SU-DHL-6 (cell line): Measurements from ENCODE around the gene RPS16.

ENCODE experiments used
- H2AFZ ChIP-seq: fragments of 200-600 bp; sonication (generic); 2 replicates; pipeline ENCODE4 v1.6.1; 2014; ENCODE audit warnings: low read depth, mild to moderate bottlenecking, moderate library complexity, mixed read lengths, antibody characterized with exemption, low read length; ENCODE audit not compliant: severe bottlenecking
- H3F3A ChIP-seq: fragments of 200-600 bp; shearing (Covaris generic); 2 replicates; pipeline ENCODE4 v1.6.0; 2016; ENCODE audit warnings: antibody characterized with exemption, mild to moderate bottlenecking; ENCODE audit not compliant: insufficient read depth
- H3K27ac ChIP-seq: fragments of 200-600 bp; sonication (generic); 2 replicates; pipeline ENCODE4 v1.5.1; 2016; ENCODE audit warnings: low read depth, mild to moderate bottlenecking, low read length, moderate library complexity, mixed read lengths
- H3K27me3 ChIP-seq: fragments of 200-600 bp; sonication (generic), shearing (Covaris generic); 2 replicates; pipeline ENCODE4 v1.6.0; 2014; ENCODE audit warnings: mild to moderate bottlenecking, low read length
- H3K36me3 ChIP-seq: fragments of 200-600 bp; sonication (generic); 2 replicates; pipeline ENCODE4 v1.6.1; 2014; ENCODE audit warnings: mild to moderate bottlenecking, low read length, mixed read lengths
- H3K4me2 ChIP-seq: fragments of 300-600, 200-600 bp; shearing (Covaris generic), sonication (generic); 2 replicates; pipeline ENCODE4 v1.6.0; 2014; ENCODE audit warnings: low read length, low read depth, mild to moderate bottlenecking; ENCODE audit not compliant: poor library complexity, severe bottlenecking
- H3K4me3 ChIP-seq: fragments of 200-600 bp; sonication (generic); 2 replicates; pipeline ENCODE4 v1.5.1; 2014; ENCODE audit warnings: antibody characterized with exemption, low read length, mild to moderate bottlenecking, mixed read lengths; ENCODE audit not compliant: insufficient read depth, poor library complexity, severe bottlenecking
- H3K79me2 ChIP-seq: fragments of 200-600 bp; sonication (generic); 2 replicates; pipeline ENCODE4 v1.6.1; 2014; ENCODE audit warnings: mild to moderate bottlenecking, low read length, moderate library complexity; ENCODE audit not compliant: insufficient read depth
- H3K9ac ChIP-seq: fragments of 200-600 bp; sonication (generic); 2 replicates; pipeline ENCODE4 v1.7.0; 2014; ENCODE audit warnings: mild to moderate bottlenecking, low read length
- H3K9me2 ChIP-seq: fragments of 200-600 bp; sonication (generic); replicated peaks from 2 replicates; pipeline ENCODE4 v1.6.1; 2014; ENCODE audit warnings: low read length; ENCODE audit not compliant: insufficient read depth
- H3K9me3 ChIP-seq: fragments of 200-600 bp; sonication (generic); 2 replicates; pipeline ENCODE4 v1.6.1; 2014; ENCODE audit warnings: low read length, mixed read lengths; ENCODE audit not compliant: insufficient read depth
- H4K20me1 ChIP-seq: fragments of 200-600 bp; sonication (generic); 2 replicates; pipeline ENCODE4 v1.6.1; 2014; ENCODE audit warnings: low read depth, mild to moderate bottlenecking, antibody characterized with exemption, low read length, moderate library complexity, mixed read lengths
- EZH2phosphoT487 ChIP-seq: fragments of 200-600 bp; sonication (generic), shearing (Covaris generic); conservative IDR thresholded peaks from 2 replicates; pipeline ENCODE4 v1.6.1; 2018; ENCODE audit warnings: mild to moderate bottlenecking, antibody characterized with exemption, low read length, moderate library complexity, mixed read lengths
- TF ChIP-seq, protein P1 (sequence below): fragments of 200-600 bp; sonication (generic); IDR thresholded peaks from one replicate; pipeline ENCODE4 v1.5.1; 2017; ENCODE audit warnings: antibody characterized with exemption, mild to moderate bottlenecking, low read length, moderate library complexity; ENCODE audit not compliant: insufficient read depth, poor library complexity, severe bottlenecking

Gene RPS16

DNA sequence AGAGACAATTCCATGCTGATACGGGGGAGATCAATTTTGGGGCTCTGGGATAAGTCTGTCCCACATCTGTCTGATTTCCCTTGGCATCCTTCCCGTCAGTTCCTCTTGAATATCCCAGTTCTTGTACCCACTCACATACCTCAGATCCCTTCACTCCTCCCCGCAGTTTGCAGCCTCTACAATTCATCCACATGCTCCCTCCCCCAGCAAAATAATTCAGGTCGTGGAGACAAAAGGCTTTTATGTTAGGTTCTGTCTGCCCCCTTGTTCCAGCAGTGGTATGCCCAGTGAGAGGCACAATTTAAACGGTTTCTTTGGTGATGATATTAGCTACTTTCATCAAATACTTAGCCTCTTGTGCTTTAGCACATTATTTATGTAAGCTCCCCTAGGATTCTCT is 9.6 kb downstream of the RPS16 start:
- H3K4me2 ChIP-seq = no peak overlapping the region
- H3K9me3 ChIP-seq = no peaks in the 10 kb centered on the region
- H3K36me3 ChIP-seq = no peaks in the 10 kb centered on the region
- H3K9me2 ChIP-seq = no peaks in the 10 kb centered on the region
- peaks cover 24% of the 10 kb centered on the region for H3F3A ChIP-seq
- no peaks in the 10 kb centered on the region for H4K20me1 ChIP-seq
- H3K27ac ChIP-seq = no peak overlapping the region
- H2AFZ ChIP-seq = no peak overlapping the region
- no peak for TF ChIP-seq EZH2phosphoT487
- TF ChIP-seq, protein P1, sequence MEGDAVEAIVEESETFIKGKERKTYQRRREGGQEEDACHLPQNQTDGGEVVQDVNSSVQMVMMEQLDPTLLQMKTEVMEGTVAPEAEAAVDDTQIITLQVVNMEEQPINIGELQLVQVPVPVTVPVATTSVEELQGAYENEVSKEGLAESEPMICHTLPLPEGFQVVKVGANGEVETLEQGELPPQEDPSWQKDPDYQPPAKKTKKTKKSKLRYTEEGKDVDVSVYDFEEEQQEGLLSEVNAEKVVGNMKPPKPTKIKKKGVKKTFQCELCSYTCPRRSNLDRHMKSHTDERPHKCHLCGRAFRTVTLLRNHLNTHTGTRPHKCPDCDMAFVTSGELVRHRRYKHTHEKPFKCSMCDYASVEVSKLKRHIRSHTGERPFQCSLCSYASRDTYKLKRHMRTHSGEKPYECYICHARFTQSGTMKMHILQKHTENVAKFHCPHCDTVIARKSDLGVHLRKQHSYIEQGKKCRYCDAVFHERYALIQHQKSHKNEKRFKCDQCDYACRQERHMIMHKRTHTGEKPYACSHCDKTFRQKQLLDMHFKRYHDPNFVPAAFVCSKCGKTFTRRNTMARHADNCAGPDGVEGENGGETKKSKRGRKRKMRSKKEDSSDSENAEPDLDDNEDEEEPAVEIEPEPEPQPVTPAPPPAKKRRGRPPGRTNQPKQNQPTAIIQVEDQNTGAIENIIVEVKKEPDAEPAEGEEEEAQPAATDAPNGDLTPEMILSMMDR = no peak
- H3K79me2 ChIP-seq = no peaks in the 10 kb centered on the region
- H3K27me3 ChIP-seq = no peaks in the 10 kb centered on the region
- no peak overlapping the region for H3K4me3 ChIP-seq
- no peak overlapping the region for H3K9ac ChIP-seq

DNA sequence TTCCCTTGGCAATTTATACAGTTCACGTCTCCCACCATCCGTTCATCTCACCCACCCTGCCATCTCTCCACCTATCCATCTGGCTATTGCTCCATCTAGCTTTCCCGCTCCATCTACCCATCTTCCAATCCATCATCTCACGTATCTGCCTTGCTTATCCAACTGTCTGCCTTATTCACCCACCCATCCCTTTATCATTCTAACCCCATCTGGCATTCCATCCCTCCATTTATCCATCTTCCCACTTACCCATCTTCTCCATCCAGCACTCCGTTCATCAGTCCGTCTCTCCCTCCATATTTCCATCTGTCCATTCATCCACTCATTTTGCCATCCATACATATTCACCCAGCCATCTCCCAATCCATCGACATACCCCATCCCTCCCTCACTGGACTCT is 10.0 kb downstream of the RPS16 start:
- H3K79me2 ChIP-seq = no peaks in the 10 kb centered on the region
- H3K4me2 ChIP-seq = no peak overlapping the region
- no peaks in the 10 kb centered on the region for H3K9me3 ChIP-seq
- no peak overlapping the region for H3K4me3 ChIP-seq
- TF ChIP-seq, protein P1 = no peak
- TF ChIP-seq EZH2phosphoT487 = no peak
- no peak overlapping the region for H2AFZ ChIP-seq
- no peaks in the 10 kb centered on the region for H3K9me2 ChIP-seq
- no peaks in the 10 kb centered on the region for H3K27me3 ChIP-seq
- no peak overlapping the region for H3K27ac ChIP-seq
- H3K36me3 ChIP-seq = no peaks in the 10 kb centered on the region
- H3K9ac ChIP-seq = no peak overlapping the region
- no peaks in the 10 kb centered on the region for H4K20me1 ChIP-seq
- H3F3A ChIP-seq = peaks cover 19% of the 10 kb centered on the region

DNA sequence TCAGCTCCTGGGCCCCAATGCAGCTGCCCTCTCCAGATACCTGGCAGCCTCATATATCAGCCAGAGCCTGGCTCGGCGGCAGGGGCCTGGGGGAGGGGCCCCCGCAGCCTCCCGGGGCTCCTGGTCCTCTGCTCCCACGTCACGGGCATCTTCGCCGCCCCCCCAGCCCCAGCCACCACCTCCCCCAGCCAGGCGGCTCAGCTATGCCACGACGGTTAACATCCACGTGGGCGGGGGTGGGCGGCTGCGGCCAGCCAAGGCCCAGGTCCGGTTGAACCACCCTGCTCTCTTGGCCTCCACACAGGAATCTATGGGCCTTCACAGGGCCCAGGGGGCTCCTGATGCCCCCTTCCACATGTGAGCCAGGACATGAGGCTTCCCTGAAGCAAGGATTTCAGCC is 10.8 kb downstream of the RPS16 start:
- Histone ChIP-seq H3F3A (0 out of 2 replicates have a peak, but pooled peaks cover 14% of the 10 kb centered on the region), H3K4me3 (no peak overlapping the region), H2AFZ (no peak overlapping the region), H3K36me3 (no peaks in the 10 kb centered on the region), H3K9me2 (no peaks in the 10 kb centered on the region), H3K27ac (no peak overlapping the region), H3K4me2 (no peak overlapping the region), H3K9me3 (no peaks in the 10 kb centered on the region), H3K27me3 (no peaks in the 10 kb centered on the region), H3K79me2 (no peaks in the 10 kb centered on the region), H3K9ac (no peak overlapping the region), H4K20me1 (no peaks in the 10 kb centered on the region)
- TF ChIP-seq, protein P1 = no peak
- no peak for TF ChIP-seq EZH2phosphoT487
